SU-DHL-6 (cell line): ENCODE data around the gene PHKB.

Source experiments
- H2AFZ ChIP-seq: fragments of 200-600 bp; sonication (generic); 2 replicates; pipeline ENCODE4 v1.6.1; 2014; ENCODE audit warnings: low read depth, mild to moderate bottlenecking, moderate library complexity, mixed read lengths, antibody characterized with exemption, low read length; ENCODE audit not compliant: severe bottlenecking
- H3F3A ChIP-seq: fragments of 200-600 bp; shearing (Covaris generic); 2 replicates; pipeline ENCODE4 v1.6.0; 2016; ENCODE audit warnings: antibody characterized with exemption, mild to moderate bottlenecking; ENCODE audit not compliant: insufficient read depth
- H3K27ac ChIP-seq: fragments of 200-600 bp; sonication (generic); 2 replicates; pipeline ENCODE4 v1.5.1; 2016; ENCODE audit warnings: low read depth, mild to moderate bottlenecking, low read length, moderate library complexity, mixed read lengths
- H3K27me3 ChIP-seq: fragments of 200-600 bp; sonication (generic), shearing (Covaris generic); 2 replicates; pipeline ENCODE4 v1.6.0; 2014; ENCODE audit warnings: mild to moderate bottlenecking, low read length
- H3K36me3 ChIP-seq: fragments of 200-600 bp; sonication (generic); 2 replicates; pipeline ENCODE4 v1.6.1; 2014; ENCODE audit warnings: mild to moderate bottlenecking, low read length, mixed read lengths
- H3K4me2 ChIP-seq: fragments of 300-600, 200-600 bp; shearing (Covaris generic), sonication (generic); 2 replicates; pipeline ENCODE4 v1.6.0; 2014; ENCODE audit warnings: low read length, low read depth, mild to moderate bottlenecking; ENCODE audit not compliant: poor library complexity, severe bottlenecking
- H3K4me3 ChIP-seq: fragments of 200-600 bp; sonication (generic); 2 replicates; pipeline ENCODE4 v1.5.1; 2014; ENCODE audit warnings: antibody characterized with exemption, low read length, mild to moderate bottlenecking, mixed read lengths; ENCODE audit not compliant: insufficient read depth, poor library complexity, severe bottlenecking
- H3K79me2 ChIP-seq: fragments of 200-600 bp; sonication (generic); 2 replicates; pipeline ENCODE4 v1.6.1; 2014; ENCODE audit warnings: mild to moderate bottlenecking, low read length, moderate library complexity; ENCODE audit not compliant: insufficient read depth
- H3K9ac ChIP-seq: fragments of 200-600 bp; sonication (generic); 2 replicates; pipeline ENCODE4 v1.7.0; 2014; ENCODE audit warnings: mild to moderate bottlenecking, low read length
- H3K9me2 ChIP-seq: fragments of 200-600 bp; sonication (generic); replicated peaks from 2 replicates; pipeline ENCODE4 v1.6.1; 2014; ENCODE audit warnings: low read length; ENCODE audit not compliant: insufficient read depth
- H3K9me3 ChIP-seq: fragments of 200-600 bp; sonication (generic); 2 replicates; pipeline ENCODE4 v1.6.1; 2014; ENCODE audit warnings: low read length, mixed read lengths; ENCODE audit not compliant: insufficient read depth
- H4K20me1 ChIP-seq: fragments of 200-600 bp; sonication (generic); 2 replicates; pipeline ENCODE4 v1.6.1; 2014; ENCODE audit warnings: low read depth, mild to moderate bottlenecking, antibody characterized with exemption, low read length, moderate library complexity, mixed read lengths
- EZH2phosphoT487 ChIP-seq: fragments of 200-600 bp; sonication (generic), shearing (Covaris generic); conservative IDR thresholded peaks from 2 replicates; pipeline ENCODE4 v1.6.1; 2018; ENCODE audit warnings: mild to moderate bottlenecking, antibody characterized with exemption, low read length, moderate library complexity, mixed read lengths
- TF ChIP-seq, protein P1 (sequence below): fragments of 200-600 bp; sonication (generic); IDR thresholded peaks from one replicate; pipeline ENCODE4 v1.5.1; 2017; ENCODE audit warnings: antibody characterized with exemption, mild to moderate bottlenecking, low read length, moderate library complexity; ENCODE audit not compliant: insufficient read depth, poor library complexity, severe bottlenecking

The PHKB gene

GRCh38 chr16:47611042-47611441, 149.9 kb downstream of the PHKB start:
- Histone ChIP-seq H3K27ac (no peak overlapping the region), H3K36me3 (peaks cover 11% of the 10 kb centered on the region), H3K9me3 (no peaks in the 10 kb centered on the region), H3F3A (no peaks in the 10 kb centered on the region), H3K4me3 (no peak overlapping the region), H3K27me3 (no peaks in the 10 kb centered on the region), H3K9ac (no peak overlapping the region), H2AFZ (no peak overlapping the region), H4K20me1 (no peaks in the 10 kb centered on the region), H3K4me2 (no peak overlapping the region), H3K79me2 (no peaks in the 10 kb centered on the region), H3K9me2 (no peaks in the 10 kb centered on the region)
- TF ChIP-seq, protein P1, sequence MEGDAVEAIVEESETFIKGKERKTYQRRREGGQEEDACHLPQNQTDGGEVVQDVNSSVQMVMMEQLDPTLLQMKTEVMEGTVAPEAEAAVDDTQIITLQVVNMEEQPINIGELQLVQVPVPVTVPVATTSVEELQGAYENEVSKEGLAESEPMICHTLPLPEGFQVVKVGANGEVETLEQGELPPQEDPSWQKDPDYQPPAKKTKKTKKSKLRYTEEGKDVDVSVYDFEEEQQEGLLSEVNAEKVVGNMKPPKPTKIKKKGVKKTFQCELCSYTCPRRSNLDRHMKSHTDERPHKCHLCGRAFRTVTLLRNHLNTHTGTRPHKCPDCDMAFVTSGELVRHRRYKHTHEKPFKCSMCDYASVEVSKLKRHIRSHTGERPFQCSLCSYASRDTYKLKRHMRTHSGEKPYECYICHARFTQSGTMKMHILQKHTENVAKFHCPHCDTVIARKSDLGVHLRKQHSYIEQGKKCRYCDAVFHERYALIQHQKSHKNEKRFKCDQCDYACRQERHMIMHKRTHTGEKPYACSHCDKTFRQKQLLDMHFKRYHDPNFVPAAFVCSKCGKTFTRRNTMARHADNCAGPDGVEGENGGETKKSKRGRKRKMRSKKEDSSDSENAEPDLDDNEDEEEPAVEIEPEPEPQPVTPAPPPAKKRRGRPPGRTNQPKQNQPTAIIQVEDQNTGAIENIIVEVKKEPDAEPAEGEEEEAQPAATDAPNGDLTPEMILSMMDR, result no peak

DNA sequence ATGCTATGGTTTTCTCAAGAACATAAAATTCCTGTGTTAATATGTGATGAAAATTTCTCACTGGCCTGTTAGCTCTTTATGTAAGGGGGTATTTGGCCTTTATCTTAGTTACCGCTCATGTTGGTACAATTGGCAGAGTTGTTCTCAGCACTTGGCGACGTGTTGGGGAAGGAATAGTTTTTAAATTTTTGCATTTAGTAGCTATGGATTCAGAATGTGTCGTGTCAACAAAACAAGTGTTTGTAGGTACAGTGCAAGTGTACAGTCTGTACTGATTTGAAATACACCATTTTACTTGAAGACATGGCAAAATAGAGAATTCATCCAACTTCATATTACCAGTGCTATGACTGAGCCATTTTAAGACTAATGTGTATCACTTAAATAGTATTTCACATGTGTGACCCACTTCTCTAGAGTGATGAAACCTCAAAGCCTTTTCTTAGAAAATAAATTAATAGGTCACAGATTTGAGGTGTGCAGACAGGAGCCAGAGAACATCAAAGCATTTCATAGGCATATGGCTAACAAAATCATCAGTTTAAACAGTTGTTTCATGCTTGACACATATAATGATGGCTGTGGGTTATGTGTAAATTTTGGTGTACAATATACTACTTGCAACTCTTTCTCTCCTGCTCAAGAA, 150.8 kb downstream of the PHKB start:
- no peaks in the 10 kb centered on the region for H3K9me2 ChIP-seq
- no peak overlapping the region for H3K27ac ChIP-seq
- H3K4me3 ChIP-seq, result no peak overlapping the region
- no peaks in the 10 kb centered on the region for H4K20me1 ChIP-seq
- H3K9ac ChIP-seq, result no peak overlapping the region
- no peaks in the 10 kb centered on the region for H3F3A ChIP-seq
- H3K27me3 ChIP-seq, result no peaks in the 10 kb centered on the region
- no peak overlapping the region for H2AFZ ChIP-seq
- no peak for TF ChIP-seq EZH2phosphoT487
- TF ChIP-seq, protein P1, result no peak
- no peak overlapping the region for H3K4me2 ChIP-seq
- no peaks in the 10 kb centered on the region for H3K9me3 ChIP-seq
- H3K36me3 ChIP-seq, result peaks cover 11% of the 10 kb centered on the region
- no peaks in the 10 kb centered on the region for H3K79me2 ChIP-seq

GRCh38 chr16:47612711-47613110, 151.6 kb downstream of the PHKB start:
- Histone ChIP-seq H3K79me2 (no peaks in the 10 kb centered on the region), H3K27ac (no peak overlapping the region), H3K9me3 (no peaks in the 10 kb centered on the region), H4K20me1 (no peaks in the 10 kb centered on the region), H3K27me3 (no peaks in the 10 kb centered on the region), H3K4me3 (no peak overlapping the region), H3K9ac (no peak overlapping the region), H3F3A (no peaks in the 10 kb centered on the region), H2AFZ (no peak overlapping the region), H3K36me3 (peaks cover 5% of the 10 kb centered on the region), H3K9me2 (no peaks in the 10 kb centered on the region), H3K4me2 (no peak overlapping the region)
- TF ChIP-seq, protein P1, result no peak
- TF ChIP-seq EZH2phosphoT487, result no peak

- Histone ChIP-seq H3K4me3 (no peak overlapping the region), H3K9ac (no peak overlapping the region), H3K4me2 (no peak overlapping the region), H3K27ac (no peak overlapping the region), H2AFZ (no peak overlapping the region), H3K9me3 (no peaks in the 10 kb centered on the region), H3K36me3 (peaks cover 4% of the 10 kb centered on the region), H3F3A (no peaks in the 10 kb centered on the region), H3K9me2 (no peaks in the 10 kb centered on the region), H4K20me1 (no peaks in the 10 kb centered on the region), H3K79me2 (no peaks in the 10 kb centered on the region), H3K27me3 (no peaks in the 10 kb centered on the region)
- TF ChIP-seq, protein P1, result no peak
- TF ChIP-seq EZH2phosphoT487, result no peak
Measured at GRCh38 chr16:47613251-47613650, 152.1 kb downstream of the PHKB start.
